ENCODE data around the gene CADM4. TPM values are rescaled to one million over a fixed set of nuclear protein-coding genes. Genes with fewer than 3 reads are reported as not detected.
A peak's percentile ranks its signal among the peaks of the same experiment; 100 is the strongest.
"Not testable (repeated sequence)": the region's sequence is repeated elsewhere in the genome, so short reads cannot be mapped to it uniquely, and the experiment has no call there.

The CADM4 gene
- total RNA-seq, 1 donor from 2014 or later: 23.0 TPM

DNA sequence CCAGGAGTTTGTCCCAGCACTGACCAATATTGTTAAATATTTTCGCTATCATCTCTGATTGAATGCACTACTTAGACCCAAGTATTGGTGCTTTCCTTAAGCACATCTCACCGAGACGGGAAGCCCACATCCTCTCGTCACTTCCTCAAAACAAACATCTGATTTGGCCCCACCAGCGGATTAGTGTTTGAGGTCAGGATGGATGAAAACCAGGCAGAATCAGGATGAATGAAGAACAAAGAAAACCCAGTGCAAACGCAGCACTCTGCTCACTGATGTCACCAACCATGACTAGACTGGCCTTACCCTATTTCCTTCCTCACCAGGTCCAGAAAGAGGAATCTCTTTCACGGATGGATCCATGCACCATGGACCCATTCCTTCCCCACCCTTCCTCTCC is 24.4 kb upstream of the CADM4 start:
- peak; percentile 44 to 90 for DNase-seq (ENCODE audit: low read depth in 2 of 2)

DNA sequence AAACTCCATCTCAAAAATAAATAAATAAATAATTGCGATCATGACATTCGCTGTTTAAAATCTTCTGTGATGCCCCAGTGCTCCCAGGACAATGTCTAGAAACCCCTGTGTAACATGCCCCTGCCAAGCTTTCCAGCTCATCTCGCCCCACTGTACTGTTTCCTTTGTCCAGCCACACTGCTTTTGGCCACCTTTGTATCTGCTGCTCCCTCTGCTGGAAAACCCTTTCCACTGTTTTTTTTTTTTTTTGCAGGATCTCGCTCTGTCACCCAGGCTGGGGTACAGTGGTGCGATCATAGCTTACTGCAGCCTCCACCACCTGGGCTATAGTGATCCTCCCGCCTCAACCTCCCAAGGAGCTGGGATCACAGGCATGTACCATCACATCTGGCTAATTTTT is 22.8 kb upstream of the CADM4 start:
- peak; percentile 24 to 56 for DNase-seq (ENCODE audit: low read depth in 2 of 2)

DNA sequence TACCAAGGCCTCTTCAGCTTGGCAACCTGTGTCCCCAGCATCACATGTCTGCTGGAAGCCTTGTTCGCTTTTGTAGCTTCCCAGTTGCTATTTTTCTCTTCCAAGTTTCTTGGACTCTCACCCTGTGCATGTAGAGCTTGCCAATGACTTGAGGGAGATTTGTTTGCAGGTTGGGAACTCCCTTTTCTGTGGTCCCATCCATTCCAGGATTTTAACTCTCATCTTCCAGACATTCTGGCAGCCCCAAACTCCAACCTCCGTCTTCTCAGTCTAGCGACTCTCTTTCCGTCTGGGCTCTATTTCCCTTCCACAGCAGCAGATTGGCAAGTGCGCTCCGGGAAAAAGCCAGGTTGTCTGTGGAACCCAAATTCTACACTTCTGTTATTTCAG is 21.3 kb upstream of the CADM4 start:
- DNase-seq (ENCODE audit: low read depth in 2 of 2): no peak

DNA sequence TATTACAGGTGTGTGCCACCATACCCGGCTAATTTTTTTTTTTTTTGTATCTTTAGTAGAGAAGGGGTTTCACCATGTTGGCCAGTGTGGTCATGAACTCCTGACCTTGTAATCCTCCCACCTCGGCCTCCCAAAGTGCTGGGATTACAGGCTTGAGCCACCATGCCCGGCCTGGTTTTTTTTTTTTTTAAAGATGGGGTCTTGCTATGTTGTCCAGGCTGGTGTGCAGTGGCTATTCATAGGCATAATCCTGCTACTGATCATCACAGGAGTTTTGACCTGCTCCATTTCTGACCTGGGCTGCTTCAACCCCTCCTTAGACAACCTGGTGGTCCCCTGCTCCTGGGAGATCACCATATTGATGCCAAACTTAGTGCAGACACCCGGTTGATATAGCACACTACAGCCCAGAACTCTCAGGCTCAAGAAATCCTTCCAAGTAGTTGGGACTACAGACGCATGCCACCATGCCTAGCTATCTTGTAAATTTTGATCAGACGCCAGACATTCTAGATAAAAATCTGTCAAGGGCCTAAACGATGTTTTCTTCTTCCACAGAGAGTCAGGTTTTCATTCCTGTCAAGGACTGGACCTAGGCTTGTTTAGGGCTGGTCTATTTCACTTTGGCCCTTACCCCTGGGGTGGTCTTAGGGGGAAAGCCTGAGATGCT is 20.8 kb upstream of the CADM4 start:
- no peak for DNase-seq (ENCODE audit: low read depth in 2 of 2)

DNA sequence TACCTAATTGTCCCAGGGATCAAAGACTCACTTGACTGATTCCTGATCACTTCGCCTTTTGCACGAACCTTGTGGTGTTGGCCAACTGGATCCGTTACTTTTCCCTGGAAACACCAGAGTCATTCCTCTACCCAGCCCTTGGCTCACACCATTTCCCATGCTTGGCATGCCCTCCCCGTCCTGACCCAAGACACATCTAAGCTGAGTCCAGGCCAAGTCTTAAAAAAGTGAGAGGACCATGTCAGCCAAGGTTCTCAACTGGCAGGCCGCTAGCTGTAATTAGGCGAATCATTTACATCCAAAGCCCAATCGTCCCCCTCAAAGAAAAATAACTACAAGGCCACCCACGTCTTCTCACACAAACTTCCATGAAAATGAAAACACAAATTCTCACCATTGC is 18.8 kb upstream of the CADM4 start:
- no peak for DNase-seq (ENCODE audit: low read depth in 2 of 2)

DNA sequence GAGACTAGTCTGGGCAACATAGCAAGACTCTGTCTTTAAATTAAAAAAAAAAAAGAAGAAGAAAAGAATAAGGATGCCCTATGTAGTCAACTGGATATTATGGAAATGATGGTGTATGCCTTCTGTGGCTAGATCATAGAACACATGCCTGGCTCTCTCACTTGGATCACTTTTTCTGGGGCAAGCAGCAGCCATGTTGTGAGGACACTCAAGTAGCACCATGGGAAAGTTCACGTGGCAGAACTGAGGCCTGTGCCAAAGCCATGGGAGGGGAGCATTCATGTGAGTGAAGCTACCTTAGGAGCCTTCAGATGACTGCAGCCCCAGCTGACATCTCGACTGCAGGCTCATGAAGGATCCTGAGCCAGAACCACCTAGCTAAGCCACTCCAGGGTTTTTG is 18.4 kb upstream of the CADM4 start:
- no peak for DNase-seq (ENCODE audit: low read depth in 2 of 2)

DNA sequence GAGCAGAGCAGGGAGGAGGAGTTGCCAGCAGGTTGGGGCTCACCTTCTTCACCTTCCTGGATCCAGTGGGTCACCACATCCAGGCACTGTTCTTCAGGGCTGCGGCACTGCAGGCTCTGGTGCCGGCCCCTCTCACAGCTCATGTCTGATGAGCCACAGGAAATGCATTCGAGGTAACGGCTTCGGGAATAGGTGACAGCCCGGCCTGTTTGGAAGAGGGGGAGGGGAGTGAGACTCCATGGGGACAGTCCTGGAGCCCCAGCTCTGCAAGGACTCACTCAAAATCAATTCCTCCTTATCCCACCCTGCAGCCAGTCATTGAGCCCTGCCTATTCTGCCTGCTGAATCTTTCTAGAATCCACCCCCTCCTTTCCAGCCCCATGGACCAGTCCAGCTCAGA is 16.8 kb upstream of the CADM4 start:
- DNase-seq (ENCODE audit: low read depth in 2 of 2): no peak

DNA sequence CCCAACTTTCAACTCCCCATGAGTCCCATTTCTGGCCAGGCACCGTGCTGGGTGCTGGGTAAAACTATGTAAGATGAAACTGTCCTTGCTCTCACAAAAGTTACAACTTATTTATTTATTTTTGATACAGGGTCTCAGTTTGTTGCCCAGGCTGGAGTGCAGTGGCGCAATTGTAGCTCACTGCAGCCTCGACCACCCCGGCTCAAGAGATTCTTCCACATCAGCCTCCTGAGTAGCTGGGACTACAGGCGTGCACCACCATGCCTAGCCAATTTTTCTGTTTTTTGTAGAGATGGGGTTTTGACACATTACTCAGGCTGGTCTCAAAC is 12.9 kb upstream of the CADM4 start:
- no peak for DNase-seq (ENCODE audit: low read depth in 2 of 2)

DNA sequence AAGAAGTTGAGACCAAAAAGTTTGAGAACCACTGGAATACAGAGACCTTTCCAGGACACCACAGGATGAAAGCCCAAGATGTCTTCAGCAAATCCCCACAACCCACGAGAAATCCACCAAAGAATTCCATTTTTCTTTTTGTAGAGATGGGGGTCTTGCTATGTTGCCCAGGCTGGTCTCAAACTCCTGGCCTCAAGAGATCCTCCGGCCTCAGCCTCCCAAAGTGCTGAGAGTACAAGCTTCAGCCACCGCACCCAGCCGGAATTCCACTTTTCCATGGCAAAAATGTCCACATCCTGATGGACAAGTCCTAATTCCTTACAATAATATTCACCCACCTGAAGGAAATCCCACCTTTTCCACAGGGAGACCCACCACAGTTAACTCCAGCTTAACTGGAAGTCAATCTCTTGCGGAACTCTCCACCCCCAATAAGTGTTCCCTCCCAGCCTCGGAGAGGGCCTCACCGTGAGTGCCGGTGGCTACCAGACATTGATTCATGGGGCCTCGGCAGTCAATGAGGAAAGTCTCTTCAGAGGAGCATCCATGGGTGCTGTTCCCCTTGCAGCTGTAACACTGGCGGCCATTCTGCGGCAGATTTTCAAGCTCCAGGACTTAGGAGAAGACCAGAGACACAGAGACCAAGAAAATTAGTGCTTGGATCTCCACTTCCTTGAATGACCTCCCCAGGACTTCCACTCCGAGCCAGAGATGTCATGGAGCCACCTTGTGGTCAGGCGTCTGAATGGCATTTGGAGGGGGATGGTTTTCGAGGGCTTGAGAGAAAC is 12.3 kb upstream of the CADM4 start:
- DNase-seq (ENCODE audit: low read depth in 2 of 2): peak; percentile 73 to 77

DNA sequence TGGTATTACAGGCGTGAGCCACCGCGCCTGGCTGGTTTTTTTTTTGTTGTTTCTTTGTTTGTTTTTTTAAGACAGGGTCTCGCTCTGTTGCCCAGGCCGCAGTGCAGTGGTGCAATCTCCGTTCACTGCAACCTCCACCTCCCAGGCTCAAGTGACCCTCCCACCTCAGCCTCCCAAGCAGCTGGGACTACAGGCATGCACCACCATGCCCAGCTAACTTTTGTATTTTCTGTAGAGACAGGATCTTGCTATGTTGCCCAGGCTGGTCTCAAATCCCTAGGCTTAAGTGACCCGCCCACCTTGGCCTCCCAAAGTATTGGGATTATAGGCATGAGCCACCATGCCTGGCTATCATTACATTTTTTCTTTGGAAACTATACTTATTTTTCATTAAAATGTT is 10.6 kb upstream of the CADM4 start:
- DNase-seq (ENCODE audit: low read depth in 2 of 2): not testable (repeated sequence)

DNA sequence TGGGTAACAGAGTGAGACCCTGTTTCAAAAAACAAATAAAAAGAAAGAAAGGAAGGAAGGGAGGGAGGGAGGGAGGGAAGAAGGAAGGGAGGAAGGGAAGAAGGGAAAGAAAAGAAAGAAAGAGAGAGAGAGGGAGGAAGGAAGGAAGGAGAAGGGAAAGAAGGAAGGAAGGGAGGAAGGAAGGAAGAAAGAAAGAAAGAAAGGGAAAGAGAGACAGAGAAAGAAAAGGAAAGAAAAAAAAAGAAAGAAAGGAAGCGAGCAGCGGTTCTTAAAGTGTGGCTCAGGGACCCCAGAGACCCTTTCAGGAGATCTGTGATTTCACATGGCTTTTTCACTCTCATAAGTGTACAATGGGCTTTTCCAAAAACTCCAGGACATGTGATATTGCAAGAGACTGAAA is 9.9 kb upstream of the CADM4 start:
- DNase-seq (ENCODE audit: low read depth in 2 of 2): no peak

DNA sequence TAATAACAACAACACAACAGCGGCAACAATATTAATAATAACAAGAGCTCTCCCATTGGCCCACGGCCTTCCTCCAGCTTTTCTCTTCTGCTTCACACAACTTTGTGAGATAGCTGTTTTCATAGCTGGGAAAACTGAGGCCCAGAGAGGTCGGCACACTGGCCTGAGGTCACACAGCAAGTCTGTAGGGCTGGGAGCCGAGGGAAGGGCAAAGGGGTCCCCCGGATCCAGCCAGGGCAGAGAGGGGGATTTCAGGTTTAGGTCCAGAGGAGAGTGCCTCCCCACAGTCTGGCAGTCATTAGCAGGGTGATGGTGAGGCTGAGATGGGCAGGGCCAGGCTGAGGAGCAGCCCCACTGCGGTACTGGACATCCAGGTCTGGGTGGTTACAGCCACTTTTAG is 9.0 kb upstream of the CADM4 start:
- DNase-seq (ENCODE audit: low read depth in 2 of 2): no peak

DNA sequence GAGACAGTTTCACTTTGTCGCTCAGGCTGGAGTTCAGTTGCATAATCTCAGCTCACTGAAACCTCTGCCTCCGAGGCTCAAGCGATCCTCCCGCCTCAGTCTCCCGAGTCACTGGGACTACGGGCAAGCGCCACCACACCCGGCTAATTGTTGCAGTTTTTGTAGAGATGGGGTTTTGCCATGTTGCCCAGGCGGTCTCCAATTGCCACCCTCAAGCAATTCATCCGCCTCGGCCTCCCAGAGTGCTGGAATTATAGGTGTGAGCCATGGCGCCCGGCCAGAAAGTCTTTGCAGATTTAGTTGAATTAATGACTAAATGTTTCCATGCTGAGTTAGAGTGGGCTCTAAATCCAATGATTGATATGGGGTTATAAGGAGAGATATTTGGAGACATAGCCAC is 4.5 kb upstream of the CADM4 start:
- no peak for DNase-seq (ENCODE audit: low read depth in 2 of 2)

DNA sequence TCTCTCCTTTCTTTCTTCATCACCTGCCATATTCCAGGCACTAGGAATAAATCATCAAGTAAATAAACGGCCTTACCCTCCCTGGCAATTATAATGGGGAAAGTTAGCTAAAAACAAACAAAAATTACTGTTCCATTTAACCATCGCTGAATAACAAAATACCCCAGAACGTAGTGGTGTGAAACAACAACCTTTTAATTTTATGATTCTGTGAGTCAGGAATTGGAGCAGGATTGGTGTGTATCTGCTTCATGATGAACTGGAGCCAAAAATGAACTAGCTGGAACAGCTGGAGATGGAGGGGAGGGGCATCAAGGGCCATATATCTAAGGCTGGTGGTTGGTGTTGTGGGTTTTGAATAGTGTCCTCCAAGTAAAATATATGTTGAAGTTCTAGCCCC is 3.7 kb upstream of the CADM4 start:
- no peak for DNase-seq (ENCODE audit: low read depth in 2 of 2)

DNA sequence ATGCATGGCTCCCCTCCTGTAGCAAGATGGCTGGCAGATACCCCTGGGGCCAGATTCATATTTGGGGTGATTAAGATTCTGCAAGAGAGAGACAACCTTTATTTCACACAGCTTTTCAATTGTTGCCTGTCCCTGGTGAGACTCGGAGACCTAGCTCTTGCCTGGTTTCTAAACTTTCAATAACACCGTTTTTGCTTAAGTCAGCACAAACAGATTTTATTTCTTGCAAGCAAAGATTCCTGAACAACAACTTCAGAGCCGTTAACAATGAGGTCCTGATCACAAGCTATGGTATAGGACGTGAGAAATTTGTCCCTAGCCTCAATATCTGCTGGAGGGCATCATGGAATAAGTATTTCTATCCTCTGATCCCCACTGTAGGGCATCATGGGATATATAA is 2.9 kb upstream of the CADM4 start:
- DNase-seq (ENCODE audit: low read depth in 2 of 2): no peak

DNA sequence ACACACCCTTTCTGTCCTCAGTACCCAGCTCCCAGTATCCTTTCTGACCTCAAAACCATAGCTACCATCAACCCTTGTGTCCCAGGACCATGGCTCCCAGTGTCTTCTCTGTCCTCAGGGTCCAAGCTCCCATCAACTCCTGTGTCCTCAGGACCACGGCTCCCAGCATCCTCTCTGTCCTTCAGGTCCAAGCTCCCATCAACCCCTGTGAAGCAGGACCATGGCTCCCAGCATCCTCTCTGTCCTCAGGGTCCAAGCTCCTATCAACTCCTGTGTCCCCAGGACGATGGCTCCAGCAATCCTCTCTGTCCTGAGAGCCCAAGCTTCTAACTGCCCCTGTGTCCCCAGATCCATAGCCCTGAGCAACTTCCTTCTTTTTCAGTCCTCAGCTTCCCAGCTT is 1.7 kb upstream of the CADM4 start:
- no peak for DNase-seq (ENCODE audit: low read depth in 2 of 2)

DNA sequence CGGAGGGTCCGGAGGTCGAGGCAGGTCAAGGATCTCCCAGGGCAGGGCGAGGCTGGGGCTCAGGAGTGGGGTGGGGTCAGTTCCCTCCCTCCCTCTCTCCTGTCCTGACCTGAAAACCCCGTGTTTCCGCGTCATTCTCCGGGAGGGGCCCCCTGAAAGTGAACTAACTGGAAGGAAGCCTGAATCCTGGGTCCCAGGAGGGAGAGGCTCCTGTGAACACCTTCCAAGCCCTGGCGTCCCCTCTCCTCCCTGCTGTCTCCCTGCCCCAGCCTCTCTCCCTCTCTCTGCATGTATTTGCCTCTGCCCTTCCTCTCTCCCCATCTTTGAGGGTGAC is 741 bp upstream of the CADM4 start:
- no peak for DNase-seq (ENCODE audit: low read depth in 2 of 2)

DNA sequence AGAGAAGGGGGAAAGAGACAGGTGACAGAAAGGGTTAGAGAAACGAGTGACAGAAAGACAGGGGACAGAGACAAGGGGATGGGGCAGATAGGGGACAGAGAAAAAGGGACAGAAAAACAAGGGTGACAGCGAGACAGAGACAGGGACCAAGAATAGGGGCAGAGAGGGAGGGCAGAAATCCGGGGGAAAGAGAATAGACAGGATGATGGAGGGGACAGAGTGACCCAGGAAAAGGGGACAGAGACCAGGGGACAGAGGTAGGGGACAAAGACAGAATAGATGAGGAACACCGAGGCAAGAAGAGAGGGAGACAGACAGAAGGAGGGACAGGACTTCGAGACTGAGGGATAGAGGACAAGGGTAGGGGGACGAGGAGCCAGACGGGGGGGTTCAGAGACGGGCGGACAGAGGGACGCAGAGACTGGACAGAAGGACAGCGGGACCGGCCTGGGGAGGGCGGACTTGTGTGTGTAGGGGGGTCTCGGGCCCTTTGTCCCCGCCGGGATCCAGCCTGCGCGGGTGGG is 593 bp downstream of the CADM4 start:
- DNase-seq (ENCODE audit: low read depth in 2 of 2): no peak

DNA sequence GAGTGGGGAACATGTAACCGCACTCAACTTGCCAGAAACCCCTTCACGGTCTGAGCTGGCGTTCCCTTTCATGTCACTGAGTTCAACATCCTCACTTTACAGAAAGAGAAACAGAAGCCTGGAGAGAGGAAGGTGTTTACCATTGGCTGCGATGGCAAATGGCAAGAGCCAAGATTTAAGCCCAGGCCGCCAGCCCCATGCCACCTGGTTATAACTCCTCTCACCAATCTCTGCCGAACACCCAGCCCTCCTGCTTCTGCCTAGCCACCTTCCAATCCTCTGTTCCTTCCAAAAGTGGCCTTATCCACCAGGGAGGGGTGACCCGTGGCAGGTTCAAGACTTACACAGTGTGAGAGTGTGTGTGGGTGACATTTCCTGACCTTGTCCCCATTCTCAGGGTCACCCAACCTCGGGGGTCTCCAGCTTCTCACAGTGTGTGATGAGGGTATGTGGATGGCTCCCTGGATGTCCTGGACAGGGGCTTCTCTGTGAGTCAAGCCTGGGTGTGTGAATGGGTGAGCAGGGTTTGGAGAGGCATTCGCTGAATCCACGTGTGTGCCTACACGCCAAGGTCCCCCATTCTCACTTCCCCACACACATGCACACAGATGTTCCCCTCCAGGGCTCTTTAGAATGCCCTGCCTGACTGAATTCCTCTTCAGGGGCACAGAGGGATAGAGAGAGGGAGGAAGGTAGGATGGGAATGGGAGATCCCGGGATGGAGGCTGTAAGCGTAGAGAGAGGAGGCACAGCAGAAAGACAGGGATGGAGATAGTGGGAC is 1.2 kb downstream of the CADM4 start:
- DNase-seq (ENCODE audit: low read depth in 2 of 2): no peak

DNA sequence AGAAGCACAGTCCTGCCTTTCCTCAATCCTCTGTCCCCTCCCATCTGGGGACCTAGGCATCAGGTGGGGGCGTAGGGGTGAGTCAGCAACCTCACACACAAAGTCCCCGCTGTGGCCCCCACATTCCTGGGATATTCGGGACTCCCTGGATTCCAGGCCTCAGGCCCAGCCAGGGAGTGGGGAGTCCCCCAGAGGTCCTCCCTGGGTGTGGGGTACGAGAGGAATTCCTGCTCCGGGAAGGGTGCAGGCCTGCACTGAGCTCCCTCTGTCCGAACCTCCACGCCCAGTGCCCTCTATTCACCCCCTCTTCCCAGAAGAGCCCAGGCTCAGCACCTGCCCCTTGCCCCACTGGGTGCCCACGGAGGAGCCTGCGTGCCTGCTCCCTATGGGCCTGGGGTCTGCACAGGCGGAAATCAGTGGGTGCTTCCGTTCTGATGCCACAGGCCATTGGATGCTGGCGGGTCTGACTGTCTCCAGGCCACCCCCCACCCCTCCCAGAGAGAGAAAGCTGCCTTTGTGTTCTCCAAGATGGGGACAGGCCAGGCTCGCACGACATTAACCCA is 3.4 kb downstream of the CADM4 start:
- no peak for DNase-seq (ENCODE audit: low read depth in 2 of 2)

DNA sequence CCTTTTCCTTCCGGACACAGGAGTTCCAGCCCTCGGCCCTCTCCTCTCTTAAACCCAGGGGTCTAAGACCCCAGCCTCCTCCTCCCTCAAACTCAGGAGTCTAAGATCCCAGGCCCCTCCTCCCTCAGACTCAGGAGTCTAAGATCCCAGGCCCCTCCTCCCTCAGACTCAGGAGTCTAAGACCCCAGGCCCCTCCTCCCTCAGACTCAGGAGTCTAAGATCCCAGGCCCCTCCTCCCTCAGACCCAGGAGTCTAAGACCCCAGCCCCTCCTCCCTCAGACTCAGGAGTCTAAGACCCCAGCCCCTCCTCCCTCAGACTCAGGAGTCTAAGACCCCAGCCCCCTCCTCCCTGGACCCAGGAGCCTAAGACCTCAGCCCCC is 4.1 kb downstream of the CADM4 start:
- not testable (repeated sequence) for DNase-seq (ENCODE audit: low read depth in 2 of 2)

DNA sequence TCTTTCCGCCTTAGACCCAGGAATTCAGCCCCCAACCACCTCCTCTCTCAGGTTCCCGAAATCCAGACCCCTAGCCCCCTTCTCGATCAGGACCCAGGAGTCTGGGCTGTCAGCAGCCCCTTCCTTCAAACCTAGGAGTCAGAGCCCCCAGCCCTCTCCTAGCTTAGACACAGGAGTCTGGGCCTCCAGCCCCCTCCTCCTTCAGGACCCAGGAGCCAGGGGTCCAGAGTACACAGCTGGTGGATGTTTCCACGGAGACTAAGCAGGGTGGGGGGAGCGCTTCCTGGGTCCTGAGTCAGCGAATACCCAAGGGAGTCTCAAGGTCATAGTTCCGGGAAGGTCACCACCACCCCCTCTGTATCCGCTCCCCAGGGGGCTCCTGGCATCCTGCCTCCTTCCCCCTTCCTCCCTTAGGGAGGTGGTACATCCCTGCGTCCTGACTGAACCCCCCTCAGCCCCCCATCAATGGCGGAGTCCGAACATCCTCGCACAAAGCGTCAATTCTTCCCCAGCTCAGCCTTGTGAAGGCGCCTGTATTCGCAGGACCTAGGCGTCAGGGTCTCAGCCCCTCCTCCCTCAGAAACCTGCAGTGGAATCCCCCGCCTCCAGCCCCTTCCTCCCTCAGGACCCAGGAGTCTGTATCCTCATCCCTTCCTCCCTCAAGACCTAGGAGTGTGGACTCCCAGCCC is 4.6 kb downstream of the CADM4 start:
- no peak for DNase-seq (ENCODE audit: low read depth in 2 of 2)

Data from lung microvascular endothelial cell (primary cell).